H9 (cell line): Measurements from ENCODE around the gene DLX6. TPM values are rescaled to one million over a fixed set of nuclear protein-coding genes. Genes with fewer than 3 reads are reported as not detected.

Experiments
- DNase-seq: peaks from one replicate; pipeline ENCODE4 v3.0.0-alpha.2; 2017
- H2AFZ ChIP-seq: one replicate; pipeline ENCODE4 v1.6.1; 2013; ENCODE audit warnings: mild to moderate bottlenecking, low read length, control low read depth, moderate library complexity
- H2AK5ac ChIP-seq: 2 replicates; pipeline ENCODE4 v1.6.1; 2013; ENCODE audit warnings: low read length, control low read depth, mixed read lengths; ENCODE audit not compliant: insufficient read length
- H2BK120ac ChIP-seq: one replicate; pipeline ENCODE4 v1.6.1; 2013; ENCODE audit warnings: low read depth, mild to moderate bottlenecking, low read length, control low read depth, inconsistent platforms; ENCODE audit not compliant: poor library complexity, severe bottlenecking
- H2BK12ac ChIP-seq: 2 replicates; pipeline ENCODE4 v1.6.1; 2013; ENCODE audit warnings: low read length, control low read depth, mixed read lengths, low read depth; ENCODE audit not compliant: insufficient read length
- H2BK15ac ChIP-seq: 2 replicates; pipeline ENCODE4 v1.6.1; 2013; ENCODE audit warnings: low read depth, low read length, control low read depth
- H2BK20ac ChIP-seq: one replicate; pipeline ENCODE4 v1.6.1; 2013; ENCODE audit warnings: low read depth, mild to moderate bottlenecking, low read length, control low read depth, inconsistent platforms; ENCODE audit not compliant: poor library complexity, severe bottlenecking
- H2BK5ac ChIP-seq: 2 replicates; pipeline ENCODE4 v1.6.1; 2013; ENCODE audit warnings: low read length, control low read depth, mixed read lengths; ENCODE audit not compliant: insufficient read length
- H3K14ac ChIP-seq: 2 replicates; pipeline ENCODE4 v1.6.1; 2013; ENCODE audit warnings: low read length, control low read depth; ENCODE audit not compliant: insufficient read depth
- H3K18ac ChIP-seq: 2 replicates; pipeline ENCODE4 v1.6.1; 2013; ENCODE audit warnings: low read depth, mild to moderate bottlenecking, mixed read lengths, low read length, control low read depth; ENCODE audit not compliant: insufficient read length
- H3K23ac ChIP-seq: 2 replicates; pipeline ENCODE4 v1.6.1; 2013; ENCODE audit warnings: low read length, control low read depth, mixed read lengths, low read depth; ENCODE audit not compliant: insufficient read length
- H3K23me2 ChIP-seq: 2 replicates; pipeline ENCODE4 v1.6.1; 2013; ENCODE audit warnings: low read depth, mild to moderate bottlenecking, mixed read lengths, low read length, control low read depth; ENCODE audit not compliant: insufficient read length, poor library complexity, severe bottlenecking
- H3K27ac ChIP-seq: 2 replicates; pipeline ENCODE4 v1.5.1; 2013; ENCODE audit warnings: low read length, control low read depth, mixed read lengths, low read depth; ENCODE audit not compliant: insufficient read length
- H3K27me3 ChIP-seq: 2 replicates; pipeline ENCODE4 v1.6.1; 2013; ENCODE audit warnings: low read length, control low read depth, inconsistent platforms; ENCODE audit not compliant: insufficient read depth
- H3K4ac ChIP-seq: 2 replicates; pipeline ENCODE4 v1.6.1; 2013; ENCODE audit warnings: low read depth, mild to moderate bottlenecking, control low read depth, inconsistent platforms, low read length, moderate library complexity
- H3K4me1 ChIP-seq: 2 replicates; pipeline ENCODE4 v1.6.1; 2013; ENCODE audit warnings: low read length, control low read depth, inconsistent platforms; ENCODE audit not compliant: insufficient read depth
- H3K4me2 ChIP-seq: 2 replicates; pipeline ENCODE4 v1.6.1; 2013; ENCODE audit warnings: low read length, control low read depth, mixed read lengths; ENCODE audit not compliant: insufficient read length, insufficient read depth
- H3K56ac ChIP-seq: 2 replicates; pipeline ENCODE4 v1.6.1; 2013; ENCODE audit warnings: low read depth, mild to moderate bottlenecking, mixed read lengths, low read length, control low read depth; ENCODE audit not compliant: insufficient read length
- H3K79me1 ChIP-seq: 2 replicates; pipeline ENCODE4 v1.6.1; 2013; ENCODE audit warnings: low read depth, mild to moderate bottlenecking, moderate library complexity, low read length, control low read depth, inconsistent platforms; ENCODE audit not compliant: insufficient read depth, poor library complexity, severe bottlenecking
- H3K79me2 ChIP-seq: 2 replicates; pipeline ENCODE4 v1.6.1; 2013; ENCODE audit warnings: low read length, control low read depth, inconsistent platforms; ENCODE audit not compliant: insufficient read depth
- H3K9ac ChIP-seq: 2 replicates; pipeline ENCODE4 v1.6.1; 2013; ENCODE audit warnings: low read length, control low read depth, mixed read lengths; ENCODE audit not compliant: insufficient read length; ENCODE audit errors: extremely low read depth
- H3K9me3 ChIP-seq: one replicate; pipeline ENCODE4 v1.6.1; 2013; ENCODE audit warnings: low read depth, low read length, inconsistent platforms; ENCODE audit not compliant: control insufficient read depth
- H3T11ph ChIP-seq: one replicate; pipeline ENCODE4 v1.6.1; 2013; ENCODE audit warnings: mild to moderate bottlenecking, low read length, control low read depth, inconsistent platforms
- H4K20me1 ChIP-seq: one replicate; pipeline ENCODE4 v1.6.1; 2013; ENCODE audit not compliant: control insufficient read depth, insufficient read length, insufficient read depth
- H4K5ac ChIP-seq: 2 replicates; pipeline ENCODE4 v1.6.1; 2013; ENCODE audit warnings: low read depth, mild to moderate bottlenecking, mixed read lengths, low read length, control low read depth; ENCODE audit not compliant: insufficient read length
- H4K8ac ChIP-seq: replicated peaks from 2 replicates; pipeline ENCODE4 v1.6.1; 2013; ENCODE audit warnings: low read length, control low read depth, mixed read lengths, low read depth; ENCODE audit not compliant: insufficient read length
- H4K91ac ChIP-seq: 2 replicates; pipeline ENCODE4 v1.6.1; 2013; ENCODE audit warnings: low read depth, mild to moderate bottlenecking, moderate library complexity, mixed read lengths, low read length, control low read depth; ENCODE audit not compliant: insufficient read length
- H3K27ac Mint-ChIP-seq, 3 experiments: 2 replicates in 2 of 3; 3 replicates in 1 of 3; pipeline ENCODE4 v1.8.0; 2020 to 2021; ENCODE audit warnings: mixed read lengths in 3 of 3, mild to moderate bottlenecking in 1 of 3, moderate library complexity in 1 of 3
- H3K27me3 Mint-ChIP-seq: 2 replicates; pipeline ENCODE4 v1.8.0; 2021; ENCODE audit warnings: low read depth, mild to moderate bottlenecking, moderate library complexity, mixed read lengths
- H3K36me3 Mint-ChIP-seq, 3 experiments: 2 replicates in 2 of 3; 3 replicates in 1 of 3; pipeline ENCODE4 v1.8.0; 2020 to 2021; ENCODE audit warnings: low read depth in 3 of 3, mixed read lengths in 3 of 3; ENCODE audit not compliant: insufficient read depth in 1 of 3
- H3K4me1 Mint-ChIP-seq, 2 experiments: 2 replicates each; pipeline ENCODE4 v1.8.0; 2020; ENCODE audit warnings: mixed read lengths in 2 of 2
- H3K4me3 Mint-ChIP-seq, 2 experiments: 2 replicates in 1 of 2; 3 replicates in 1 of 2; pipeline ENCODE4 v1.8.0; 2020 to 2021; ENCODE audit warnings: mild to moderate bottlenecking in 2 of 2, mixed read lengths in 2 of 2, moderate library complexity in 1 of 2
- H3K9me3 Mint-ChIP-seq, 2 experiments: 2 replicates in 1 of 2; 3 replicates in 1 of 2; pipeline ENCODE4 v1.8.0; 2020; ENCODE audit warnings: mild to moderate bottlenecking in 2 of 2, mixed read lengths in 2 of 2, moderate library complexity in 1 of 2
- WGBS: extraction: QIAGEN DNeasy Blood & Tissue Kit; methylation state at CpG from one replicate; pipeline ENCODE4 v1.1.7; 2013; ENCODE audit warnings: missing lambda C conversion rate, low lambda C conversion rate, mixed read lengths; ENCODE audit not compliant: insufficient read length; ENCODE audit errors: extremely low coverage; 5-methylcytosine and 5-hydroxymethylcytosine counted together
- total RNA-seq: library from RNA; stranded (reverse); gene quantifications from 2 replicates; pipeline ENCODE4 v1.2.1, GENCODE V29; 2021
- TF ChIP-seq, protein P1 (sequence below): fragments of 200-600 bp; sonication (generic); conservative IDR thresholded peaks from 3 replicates; pipeline ENCODE4 v1.8.0; 2021; ENCODE audit warnings: antibody characterized with exemption, mild to moderate bottlenecking

The DLX6 gene
- total RNA-seq, 1 experiment from 2014 or later: 0.24 TPM

DNA sequence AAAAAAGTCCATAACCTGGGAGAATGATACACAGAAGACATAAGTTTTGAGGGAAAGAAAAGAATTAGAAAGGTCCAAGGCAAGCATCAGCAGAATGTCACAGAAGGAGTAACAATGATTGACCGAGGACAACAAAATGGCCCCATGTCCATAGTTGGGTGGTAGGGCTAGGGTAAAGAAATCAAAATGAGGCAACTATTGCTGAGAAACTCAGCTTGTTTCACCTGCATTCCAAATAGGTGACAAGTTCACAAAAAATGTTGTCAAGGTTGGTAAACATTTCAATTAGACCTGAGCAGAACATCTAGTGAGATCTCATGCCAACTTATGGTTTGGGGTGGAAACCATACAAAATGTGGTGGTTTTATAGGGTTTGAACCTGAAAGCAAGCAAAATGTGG, 22.8 kb upstream of the DLX6 start:
- Histone ChIP-seq H4K5ac (no peak overlapping the region), H2BK15ac (no peak overlapping the region), H2AK5ac (no peak overlapping the region), H4K20me1 (no peaks in the 10 kb centered on the region), H3K18ac (no peak overlapping the region), H2AFZ (no peak overlapping the region), H3K23ac (no peak overlapping the region), H4K91ac (no peak overlapping the region), H3K56ac (no peak overlapping the region), H3K4ac (no peak overlapping the region), H2BK120ac (no peak overlapping the region), H4K8ac (no peak overlapping the region), H3K4me1 (no peaks in the 10 kb centered on the region; the same call in none of the 2 replicates), H3K14ac (no peak overlapping the region), H3K9me3 (no peaks in the 10 kb centered on the region), H3K79me1 (no peaks in the 10 kb centered on the region), H3K79me2 (no peaks in the 10 kb centered on the region), H3K4me2 (no peak overlapping the region), H3K9ac (no peak overlapping the region), H2BK20ac (no peak overlapping the region), H2BK5ac (no peak overlapping the region), H3K27ac (no peak overlapping the region), H3T11ph (no peak overlapping the region), H3K27me3 (peaks cover 8% of the 10 kb centered on the region; the same call in 1 of the 2 replicates), H2BK12ac (no peak overlapping the region), H3K23me2 (no peaks in the 10 kb centered on the region)
- Mint-ChIP-seq H3K27ac (no peak overlapping the region), H3K4me3 (no peak overlapping the region), H3K27me3 (peaks cover 83% of the 10 kb centered on the region), H3K4me1 (peaks cover 8 to 26% of the 10 kb centered on the region in 2 experiments), H3K9me3 (no peaks in the 10 kb centered on the region), H3K36me3 (no peaks in the 10 kb centered on the region; a peak in 1 of 7 replicates)
- DNase-seq: no peak
- WGBS: no CpG with 5 or more reads among the region's 1 CpG
- TF ChIP-seq, protein P1, sequence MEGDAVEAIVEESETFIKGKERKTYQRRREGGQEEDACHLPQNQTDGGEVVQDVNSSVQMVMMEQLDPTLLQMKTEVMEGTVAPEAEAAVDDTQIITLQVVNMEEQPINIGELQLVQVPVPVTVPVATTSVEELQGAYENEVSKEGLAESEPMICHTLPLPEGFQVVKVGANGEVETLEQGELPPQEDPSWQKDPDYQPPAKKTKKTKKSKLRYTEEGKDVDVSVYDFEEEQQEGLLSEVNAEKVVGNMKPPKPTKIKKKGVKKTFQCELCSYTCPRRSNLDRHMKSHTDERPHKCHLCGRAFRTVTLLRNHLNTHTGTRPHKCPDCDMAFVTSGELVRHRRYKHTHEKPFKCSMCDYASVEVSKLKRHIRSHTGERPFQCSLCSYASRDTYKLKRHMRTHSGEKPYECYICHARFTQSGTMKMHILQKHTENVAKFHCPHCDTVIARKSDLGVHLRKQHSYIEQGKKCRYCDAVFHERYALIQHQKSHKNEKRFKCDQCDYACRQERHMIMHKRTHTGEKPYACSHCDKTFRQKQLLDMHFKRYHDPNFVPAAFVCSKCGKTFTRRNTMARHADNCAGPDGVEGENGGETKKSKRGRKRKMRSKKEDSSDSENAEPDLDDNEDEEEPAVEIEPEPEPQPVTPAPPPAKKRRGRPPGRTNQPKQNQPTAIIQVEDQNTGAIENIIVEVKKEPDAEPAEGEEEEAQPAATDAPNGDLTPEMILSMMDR: no peak
